EH (cell line): ENCODE data around the gene EXOC6B.

Source experiments
- DNase-seq: peaks from one replicate; pipeline ENCODE4 v3.0.0-alpha.2; 2015; ENCODE audit warnings: low read depth

The EXOC6B gene

GRCh38 chr2:72271766-72272641 is 553.8 kb downstream of the EXOC6B start:
- DNase-seq, result no peak

- DNase-seq, result no peak
These were observed 554.6 kb downstream of the EXOC6B start for GRCh38 chr2:72271276-72271614.

- DNase-seq, result no peak
These were observed 555.1 kb downstream of the EXOC6B start for GRCh38 chr2:72270556-72271275.

- DNase-seq, result peak; percentile 25
These were observed 562.1 kb downstream of the EXOC6B start for GRCh38 chr2:72263776-72264060.

- peak; percentile 40 for DNase-seq
These were observed 562.6 kb downstream of the EXOC6B start for GRCh38 chr2:72263043-72263775.

GRCh38 chr2:72261076-72261475 is 564.8 kb downstream of the EXOC6B start:
- DNase-seq, result no peak

- DNase-seq, result no peak
These were observed 570.3 kb downstream of the EXOC6B start for GRCh38 chr2:72255540-72255939.

- DNase-seq, result no peak
These were observed 570.9 kb downstream of the EXOC6B start for GRCh38 chr2:72254831-72255451.

GRCh38 chr2:72238311-72238710 is 587.5 kb downstream of the EXOC6B start:
- peak; percentile 28 for DNase-seq

- DNase-seq, result no peak
These were observed 588.3 kb downstream of the EXOC6B start for GRCh38 chr2:72237549-72237948.

- DNase-seq, result peak; percentile 90
These were observed 589.3 kb downstream of the EXOC6B start for GRCh38 chr2:72236445-72237067.

- DNase-seq, result no peak
These were observed 590.1 kb downstream of the EXOC6B start for GRCh38 chr2:72235497-72236415.

GRCh38 chr2:72233211-72233610 is 592.6 kb downstream of the EXOC6B start:
- no peak for DNase-seq

GRCh38 chr2:72222829-72223564 is 602.8 kb downstream of the EXOC6B start:
- DNase-seq, result peak; percentile 83

GRCh38 chr2:72220170-72220569 is 605.7 kb downstream of the EXOC6B start:
- DNase-seq, result peak; percentile 27

- peak; percentile 87 for DNase-seq
These were observed 611.2 kb downstream of the EXOC6B start for GRCh38 chr2:72214429-72215143.

- DNase-seq, result peak; percentile 16
These were observed 613.4 kb downstream of the EXOC6B start for GRCh38 chr2:72212486-72212855.

- peak; percentile 79 for DNase-seq
These were observed 613.9 kb downstream of the EXOC6B start for GRCh38 chr2:72211777-72212485.

- peak; percentile 25 for DNase-seq
These were observed 614.5 kb downstream of the EXOC6B start for GRCh38 chr2:72211350-72211749.
